ENCODE measurements around the gene YIPF4.
A peak's percentile ranks its signal among the peaks of the same experiment; 100 is the strongest.
"Not testable (repeated sequence)": the region's sequence is repeated elsewhere in the genome, so short reads cannot be mapped to it uniquely, and the experiment has no call there.

YIPF4 gene

DNA sequence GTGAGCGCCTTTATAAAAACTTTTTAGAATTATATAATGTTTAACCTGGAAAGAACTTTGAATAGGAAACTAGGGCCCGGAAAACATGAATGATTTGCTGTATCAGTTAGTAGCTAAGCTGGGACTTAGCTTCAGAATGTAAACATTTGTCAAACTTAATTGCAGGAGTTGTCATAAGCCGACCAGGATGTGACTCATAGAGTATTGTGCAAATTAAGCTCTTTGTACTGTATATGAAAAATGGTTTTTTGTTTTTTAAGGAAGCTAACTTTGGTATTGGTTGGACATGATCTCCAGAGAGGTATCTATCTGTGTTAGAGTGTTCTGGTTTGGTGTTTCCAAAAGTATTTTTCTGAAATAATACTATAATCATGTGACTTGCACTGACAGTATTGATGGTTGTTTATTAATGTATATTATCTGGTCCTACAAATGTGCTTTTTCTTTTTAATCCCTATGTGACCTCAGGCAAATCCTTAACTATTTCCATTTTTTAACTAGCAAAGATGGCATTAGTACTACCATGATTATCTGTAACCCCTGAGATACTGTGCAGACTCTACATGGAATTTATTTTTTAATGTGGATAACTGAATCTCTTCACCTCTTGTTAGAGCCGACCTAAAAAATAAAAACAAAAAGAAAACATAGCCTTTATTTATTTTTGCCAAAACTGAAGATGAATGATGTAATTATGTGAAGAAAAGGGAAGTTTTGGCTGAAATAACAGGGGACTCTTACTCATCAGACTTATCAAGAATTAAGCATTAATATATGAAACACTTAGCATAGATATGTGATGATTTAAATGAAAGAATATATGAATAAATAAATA lies 11.7 kb downstream of the YIPF4 start:
- DNase-seq, result no peak

DNA sequence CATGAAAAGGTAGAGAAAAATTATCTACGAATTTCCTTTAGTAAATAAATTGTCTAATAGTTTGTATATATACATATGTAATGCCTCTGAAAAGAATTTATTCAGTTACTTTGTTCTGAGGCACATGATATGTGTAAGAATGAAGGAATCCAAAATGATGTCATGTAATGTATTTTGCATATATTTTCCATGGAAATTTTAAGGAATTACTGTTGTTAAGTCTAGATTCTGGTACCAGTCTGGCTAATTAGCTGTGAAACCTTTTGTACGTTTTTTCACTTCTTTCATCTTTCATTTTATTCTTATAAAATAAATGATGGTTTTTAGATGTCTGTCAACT lies 12.3 kb downstream of the YIPF4 start:
- no peak for DNase-seq

DNA sequence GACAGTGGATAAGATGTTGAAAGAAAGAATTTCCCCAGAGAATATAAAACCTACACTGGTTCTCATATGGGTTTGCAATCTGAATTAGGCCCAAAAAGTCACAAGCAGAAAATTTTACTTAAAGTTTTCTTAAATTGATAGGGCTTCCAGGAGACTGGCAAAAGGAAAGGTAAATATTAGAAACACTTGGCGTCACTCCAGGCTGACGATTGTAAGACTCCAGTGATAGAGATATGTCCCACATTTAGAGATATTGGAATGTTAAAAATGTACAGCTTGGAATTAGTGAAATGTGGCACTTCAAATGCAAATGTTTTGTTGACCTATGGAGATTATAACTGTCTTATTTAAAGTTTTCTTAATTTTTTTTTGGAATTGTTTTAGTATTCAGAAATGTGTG lies 14.0 kb downstream of the YIPF4 start:
- DNase-seq, result no peak

GRCh38 chr2:32293493-32293892 lies 15.8 kb downstream of the YIPF4 start:
- DNase-seq, result not testable (repeated sequence)

DNA sequence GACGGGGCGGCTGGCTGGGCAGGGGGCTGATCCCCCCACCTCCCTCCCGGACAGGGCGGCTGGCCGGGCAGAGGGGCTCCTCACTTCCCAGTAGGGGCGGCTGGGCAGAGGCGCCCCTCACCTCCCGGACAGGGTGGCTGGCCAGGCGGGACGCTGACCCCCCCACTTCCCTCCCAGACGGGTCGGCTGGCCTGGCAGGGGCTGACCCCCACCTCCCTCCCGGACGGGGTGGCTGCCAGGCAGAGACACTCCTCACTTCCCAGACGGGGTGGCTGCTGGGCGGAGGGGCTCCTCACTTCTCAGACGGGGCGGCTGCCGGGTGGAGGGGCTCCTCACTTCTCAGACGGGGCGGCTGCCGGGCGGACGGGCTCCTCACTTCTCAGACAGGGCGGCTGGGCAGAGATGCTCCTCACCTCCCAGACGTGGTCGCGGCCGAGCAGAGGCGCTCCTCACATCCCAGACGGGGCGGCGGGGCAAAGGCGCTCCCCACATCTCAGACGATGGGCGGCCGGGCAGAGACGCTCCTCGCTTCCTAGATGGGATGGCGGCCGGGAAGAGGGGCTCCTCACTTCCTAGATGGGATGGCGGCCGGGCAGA lies 16.4 kb downstream of the YIPF4 start:
- not testable (repeated sequence) for DNase-seq

GRCh38 chr2:32310577-32310976 lies 32.9 kb downstream of the YIPF4 start:
- DNase-seq, result no peak

- no peak for DNase-seq
These were observed 37.2 kb downstream of the YIPF4 start for GRCh38 chr2:32314886-32315285.

DNA sequence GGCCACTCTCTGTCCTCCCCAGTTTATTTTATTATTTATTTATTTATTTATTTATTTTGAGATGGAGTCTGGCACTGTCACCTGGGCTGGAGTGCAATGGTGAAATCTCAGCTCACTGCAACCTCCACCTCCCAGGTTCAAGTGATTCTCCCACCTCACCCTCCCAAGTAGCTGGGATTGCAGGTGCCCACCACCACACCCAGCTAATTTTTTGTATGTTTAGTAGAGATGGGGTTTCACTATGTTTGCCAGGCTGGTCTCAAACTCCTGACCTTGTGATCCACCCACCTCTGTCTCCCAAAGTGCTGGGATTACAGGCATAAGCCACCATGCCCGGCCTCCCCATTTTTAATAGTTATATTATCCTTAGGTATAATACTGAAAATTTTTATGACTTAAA lies 51.0 kb downstream of the YIPF4 start:
- DNase-seq, result not testable (repeated sequence)

DNA sequence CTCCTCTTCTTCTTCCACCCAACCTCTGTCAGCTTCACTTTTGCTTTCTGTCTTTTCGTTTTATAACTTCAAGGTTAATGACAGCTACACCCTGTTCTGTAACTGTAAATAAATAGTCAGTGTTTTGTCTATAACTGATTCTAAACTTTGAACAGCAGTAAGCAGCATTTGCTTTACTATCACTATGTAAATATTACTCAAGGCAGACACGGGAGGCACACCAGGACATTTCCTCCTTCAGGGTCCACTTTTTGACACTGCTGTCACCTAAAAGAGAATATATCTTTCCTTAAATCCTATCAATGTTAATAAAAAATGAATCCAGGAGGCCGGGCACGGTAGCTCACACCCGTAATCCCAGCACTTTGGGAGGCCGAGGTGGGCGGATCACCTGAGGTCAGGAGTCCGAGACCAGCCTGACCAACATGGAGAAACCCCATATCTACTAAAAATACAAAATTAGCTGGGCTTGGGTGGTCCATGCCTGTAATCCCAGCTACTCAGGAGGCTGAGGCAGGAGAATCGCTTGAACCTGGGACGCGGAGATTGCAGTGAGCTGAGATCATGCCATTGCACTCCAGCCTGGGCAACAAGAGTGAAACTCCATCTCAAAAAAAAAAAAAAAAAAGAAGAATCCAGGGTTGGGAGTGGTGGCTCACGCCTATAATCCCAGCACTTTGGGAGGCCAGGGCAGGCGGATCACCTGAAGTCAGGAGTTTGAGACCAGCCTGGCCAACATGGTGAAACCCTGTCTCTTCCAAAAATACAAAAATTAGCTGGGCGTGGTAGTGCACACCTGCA lies 51.7 kb downstream of the YIPF4 start:
- not testable (repeated sequence) for DNase-seq

GRCh38 chr2:32330136-32330535 lies 52.4 kb downstream of the YIPF4 start:
- DNase-seq, result no peak

DNA sequence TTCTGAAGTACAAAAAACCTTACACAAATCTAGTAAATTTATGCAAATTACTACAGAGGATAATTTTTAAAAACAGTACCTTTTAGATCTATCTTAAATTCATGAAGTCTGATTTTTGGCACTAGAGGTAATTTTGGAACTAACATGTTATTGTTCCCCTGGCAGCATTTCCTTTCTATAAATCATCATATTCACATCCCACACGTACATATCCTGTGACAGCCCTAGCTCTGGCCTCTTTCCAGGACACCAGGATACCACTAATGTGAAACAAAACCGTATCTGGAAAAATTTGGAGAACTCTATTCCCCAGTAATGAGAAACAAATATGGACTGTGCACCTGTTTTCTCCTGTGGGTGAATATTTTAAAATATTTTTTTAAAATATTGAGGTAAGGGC lies 65.1 kb downstream of the YIPF4 start:
- DNase-seq, result no peak

GRCh38 chr2:32350797-32351196 lies 73.1 kb downstream of the YIPF4 start:
- not testable (repeated sequence) for DNase-seq

DNA sequence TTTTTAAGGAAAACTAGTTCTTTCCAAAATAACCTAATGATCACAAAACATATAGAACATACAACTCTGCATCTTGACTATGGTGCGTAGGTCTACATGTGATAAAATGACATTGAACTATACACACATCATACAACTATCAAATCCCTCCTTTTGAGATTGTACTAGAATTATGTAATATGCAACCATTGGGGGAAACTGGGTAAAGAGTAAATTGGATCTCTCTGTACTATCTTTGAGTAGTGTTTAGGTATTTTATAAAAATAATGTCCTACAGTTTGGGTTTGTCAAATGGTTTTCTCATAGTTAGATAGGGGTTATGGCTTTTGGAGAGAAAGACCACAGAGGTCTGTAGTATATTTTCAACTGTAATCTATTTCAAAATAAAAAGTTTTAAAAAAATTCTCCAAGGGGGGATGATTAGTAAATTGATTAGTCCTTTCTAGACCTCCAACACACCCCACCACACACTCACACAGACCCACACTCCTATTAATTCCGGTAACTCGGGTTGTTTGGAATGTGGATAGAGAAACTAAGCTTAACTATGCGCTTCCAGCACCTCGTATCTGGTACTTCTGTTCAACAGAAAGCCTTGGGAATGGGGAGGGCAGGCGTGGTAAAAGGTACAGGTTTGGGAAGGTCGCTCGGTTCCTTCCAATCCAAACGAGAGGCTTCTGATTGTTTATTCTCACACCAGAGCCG lies 78.4 kb downstream of the YIPF4 start:
- no peak for DNase-seq

- peak; percentile 97 for DNase-seq
These were observed 79.1 kb downstream of the YIPF4 start, which contains the start of gene BIRC6 for GRCh38 chr2:32356681-32357317. BIRC6 (plus strand) TSS chr2:32357023; CDS start chr2:32357162, 139 bp downstream.

DNA sequence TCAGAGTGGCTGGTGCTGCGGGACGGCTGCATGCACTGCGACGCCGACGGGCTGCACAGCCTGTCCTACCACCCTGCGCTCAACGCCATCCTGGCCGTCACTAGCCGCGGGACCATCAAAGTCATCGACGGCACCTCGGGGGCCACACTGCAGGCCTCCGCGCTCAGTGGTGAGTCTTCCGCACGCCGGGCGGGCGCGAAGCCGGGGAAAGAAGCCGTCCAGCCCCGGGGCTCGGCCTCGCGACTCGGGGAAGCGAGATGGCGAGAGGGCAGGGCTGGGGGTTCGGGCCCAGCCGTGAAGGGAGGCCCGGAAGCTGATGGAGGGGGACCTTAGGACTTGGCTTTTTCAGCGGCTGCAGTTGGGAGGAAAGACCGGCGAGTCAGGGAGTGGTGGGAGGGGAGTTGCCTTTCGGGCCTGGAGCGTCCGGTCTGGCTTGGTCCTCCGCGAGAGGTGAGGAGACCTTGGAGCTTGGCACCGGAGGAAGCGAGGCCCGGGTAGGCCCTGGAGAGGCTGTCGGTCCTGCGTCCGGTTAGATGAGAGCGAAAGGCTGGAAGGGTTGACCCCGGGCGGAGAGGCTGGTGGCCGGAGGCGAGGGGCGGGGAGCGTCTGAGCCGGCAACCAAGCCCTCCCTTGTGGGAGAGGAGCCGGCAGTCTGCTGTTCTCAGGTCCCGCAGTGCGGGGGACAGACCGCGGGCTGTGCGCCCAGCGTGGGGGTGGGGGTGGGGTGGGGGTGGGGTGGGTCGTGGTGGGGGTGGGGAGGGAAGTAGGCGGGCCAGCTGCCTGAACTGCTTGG lies 79.8 kb downstream of the YIPF4 start:
- DNase-seq, result peak; percentile 85

DNA sequence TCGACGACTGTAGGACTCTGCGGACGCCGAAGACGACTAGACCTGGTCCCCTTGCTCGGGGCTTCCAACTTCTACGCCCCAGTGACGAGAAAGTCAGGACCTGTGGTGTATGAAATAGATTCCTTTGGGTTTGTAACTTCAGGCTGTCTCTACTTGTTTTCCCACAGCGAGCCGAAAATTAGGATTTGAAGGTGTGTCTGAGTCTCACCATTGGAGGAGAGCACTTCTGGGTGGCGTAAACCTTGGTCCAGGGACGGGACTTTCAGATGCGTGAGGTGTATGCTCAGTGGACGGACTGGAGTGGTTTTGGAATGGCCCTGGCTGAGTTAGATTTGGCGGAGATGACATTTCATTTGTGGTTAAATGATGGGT lies 80.4 kb downstream of the YIPF4 start:
- DNase-seq, result peak; percentile 32

DNA sequence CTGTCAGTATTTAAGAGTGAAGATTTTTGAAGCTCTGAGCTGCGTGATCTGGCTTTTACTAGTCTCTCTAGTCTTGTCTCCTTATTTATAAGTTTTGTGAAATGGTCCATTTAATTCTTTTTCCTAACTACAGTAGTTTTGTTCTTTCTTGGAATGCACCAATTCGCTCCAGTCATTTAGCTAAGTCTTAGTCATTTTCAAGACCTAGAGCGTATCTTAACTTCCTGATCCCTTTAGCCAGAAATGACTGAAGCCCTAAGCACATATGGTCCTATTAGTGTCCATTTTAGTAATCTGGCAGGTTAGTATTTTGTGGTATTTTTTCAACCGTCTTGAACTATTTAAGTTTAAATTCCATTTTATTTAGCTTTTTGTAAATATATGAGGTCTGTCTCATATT lies 82.7 kb downstream of the YIPF4 start:
- DNase-seq, result no peak

GRCh38 chr2:32362997-32363396 lies 85.3 kb downstream of the YIPF4 start:
- not testable (repeated sequence) for DNase-seq

GRCh38 chr2:32363597-32363996 lies 85.9 kb downstream of the YIPF4 start:
- no peak for DNase-seq

- DNase-seq, result not testable (repeated sequence)
These were observed 86.6 kb downstream of the YIPF4 start for GRCh38 chr2:32364290-32364689.

GRCh38 chr2:32365679-32366078 lies 88.0 kb downstream of the YIPF4 start:
- not testable (repeated sequence) for DNase-seq

All from retina (tissue), 1 donor.